ENCODE measurements around the gene TMEM88. TPM values are rescaled to one million over a fixed set of nuclear protein-coding genes. Genes with fewer than 3 reads are reported as not detected.

Gene TMEM88
- total RNA-seq, 4 donors from 2014 or later, result 9.2 to 41.7 (median 25.6) TPM

DNA sequence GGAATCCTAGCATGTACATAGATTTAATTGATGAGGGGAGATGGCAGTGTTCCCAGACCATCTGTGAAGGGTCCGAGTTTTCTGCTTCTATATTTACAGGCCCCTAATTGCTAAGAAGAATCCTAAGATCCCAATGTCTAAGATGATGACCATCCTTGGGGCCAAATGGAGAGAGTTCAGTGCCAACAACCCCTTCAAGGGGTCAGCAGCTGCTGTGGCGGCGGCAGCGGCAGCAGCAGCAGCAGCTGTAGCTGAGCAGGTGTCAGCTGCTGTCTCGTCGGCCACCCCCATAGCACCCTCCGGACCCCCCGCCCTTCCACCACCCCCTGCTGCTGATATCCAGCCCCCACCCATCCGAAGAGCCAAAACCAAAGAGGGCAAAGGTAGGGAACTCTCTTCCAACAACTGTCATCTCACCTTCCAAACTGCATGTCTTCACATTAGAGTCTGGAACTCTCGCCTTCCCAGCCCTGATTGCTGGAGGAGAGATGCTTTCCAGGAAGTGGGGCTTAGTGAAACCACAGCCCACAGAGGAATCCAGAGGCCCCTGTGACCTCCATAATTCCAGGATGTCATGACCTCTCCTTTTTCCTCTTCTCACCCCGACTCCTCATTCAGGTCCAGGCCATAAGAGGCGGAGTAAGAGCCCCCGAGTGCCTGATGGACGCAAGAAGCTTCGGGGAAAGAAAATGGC lies 38.5 kb downstream of the TMEM88 start:
- Histone ChIP-seq H3K9me3 (no peaks in the 10 kb centered on the region), H3K4me3 (no peak overlapping the region), H3K36me3 (peaks cover 0 to 65% (median 0%) of the 10 kb centered on the region in 3 donors), H3K4me1 (peaks cover 0 to 24% (median 19%) of the 10 kb centered on the region in 4 donors), H3K27ac (no peak overlapping the region), H3K27me3 (no peaks in the 10 kb centered on the region)
- DNase-seq (ENCODE audit: low spot score in 2 of 2), result no peak
- WGBS, 2 donors, result 73 to 76% methylated on average over 12 to 15 of the region's 15 CpGs
- TF ChIP-seq EP300 (IDR thresholded peaks at IDR 0.05) (no peak), POLR2A (IDR thresholded peaks at IDR 0.05) (no peak)
- TF ChIP-seq, protein P1, sequence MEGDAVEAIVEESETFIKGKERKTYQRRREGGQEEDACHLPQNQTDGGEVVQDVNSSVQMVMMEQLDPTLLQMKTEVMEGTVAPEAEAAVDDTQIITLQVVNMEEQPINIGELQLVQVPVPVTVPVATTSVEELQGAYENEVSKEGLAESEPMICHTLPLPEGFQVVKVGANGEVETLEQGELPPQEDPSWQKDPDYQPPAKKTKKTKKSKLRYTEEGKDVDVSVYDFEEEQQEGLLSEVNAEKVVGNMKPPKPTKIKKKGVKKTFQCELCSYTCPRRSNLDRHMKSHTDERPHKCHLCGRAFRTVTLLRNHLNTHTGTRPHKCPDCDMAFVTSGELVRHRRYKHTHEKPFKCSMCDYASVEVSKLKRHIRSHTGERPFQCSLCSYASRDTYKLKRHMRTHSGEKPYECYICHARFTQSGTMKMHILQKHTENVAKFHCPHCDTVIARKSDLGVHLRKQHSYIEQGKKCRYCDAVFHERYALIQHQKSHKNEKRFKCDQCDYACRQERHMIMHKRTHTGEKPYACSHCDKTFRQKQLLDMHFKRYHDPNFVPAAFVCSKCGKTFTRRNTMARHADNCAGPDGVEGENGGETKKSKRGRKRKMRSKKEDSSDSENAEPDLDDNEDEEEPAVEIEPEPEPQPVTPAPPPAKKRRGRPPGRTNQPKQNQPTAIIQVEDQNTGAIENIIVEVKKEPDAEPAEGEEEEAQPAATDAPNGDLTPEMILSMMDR (IDR thresholded peaks at IDR 0.05), result no peak

DNA sequence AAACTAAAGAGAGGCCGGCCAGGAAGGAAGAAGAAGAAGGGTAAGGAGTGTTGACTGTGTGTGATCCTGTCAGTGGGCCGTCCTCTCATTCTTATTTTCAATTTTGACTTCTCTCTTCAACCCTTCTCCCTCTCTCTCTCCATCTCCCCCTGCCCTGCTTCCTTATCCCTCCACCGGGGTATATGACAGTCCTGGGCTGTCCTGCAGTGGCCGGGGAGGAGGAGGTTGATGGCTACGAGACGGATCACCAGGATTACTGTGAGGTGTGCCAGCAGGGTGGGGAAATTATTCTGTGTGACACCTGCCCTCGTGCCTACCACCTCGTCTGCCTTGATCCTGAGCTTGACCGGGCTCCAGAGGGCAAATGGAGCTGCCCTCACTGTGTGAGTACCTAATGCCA lies 39.4 kb downstream of the TMEM88 start:
- Histone ChIP-seq H3K27ac (no peak overlapping the region), H3K36me3 (peaks cover 0 to 74% (median 0%) of the 10 kb centered on the region in 3 donors), H3K4me3 (no peak overlapping the region), H3K4me1 (peaks cover 0 to 15% (median 11%) of the 10 kb centered on the region in 4 donors), H3K9me3 (no peaks in the 10 kb centered on the region), H3K27me3 (no peaks in the 10 kb centered on the region)
- WGBS, 2 donors, result 83 to 87% methylated on average over 9 of the region's 9 CpGs
- no peak for TF ChIP-seq EP300 (IDR thresholded peaks at IDR 0.05)
- TF ChIP-seq, protein P1 (IDR thresholded peaks at IDR 0.05), result no peak
- TF ChIP-seq POLR2A (IDR thresholded peaks at IDR 0.05), result no peak
- no peak for DNase-seq (ENCODE audit: low spot score in 2 of 2)

DNA sequence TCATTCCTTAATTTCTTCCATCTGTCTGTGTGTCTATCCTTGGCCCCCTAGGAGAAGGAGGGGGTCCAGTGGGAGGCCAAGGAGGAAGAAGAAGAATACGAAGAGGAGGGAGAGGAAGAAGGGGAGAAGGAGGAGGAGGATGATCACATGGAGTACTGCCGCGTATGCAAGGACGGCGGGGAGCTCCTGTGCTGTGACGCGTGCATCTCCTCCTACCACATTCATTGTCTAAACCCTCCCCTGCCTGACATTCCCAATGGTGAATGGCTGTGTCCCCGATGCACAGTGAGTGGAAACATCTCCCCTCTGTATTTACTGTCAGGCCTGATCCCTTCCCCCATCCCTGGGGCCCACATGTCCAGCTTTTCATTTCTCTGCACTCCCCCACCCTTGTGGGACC lies 40.0 kb downstream of the TMEM88 start:
- no peak overlapping the region for H3K27ac ChIP-seq
- H3K4me3 ChIP-seq, result no peak overlapping the region
- no peaks in the 10 kb centered on the region for H3K27me3 ChIP-seq
- no peaks in the 10 kb centered on the region for H3K9me3 ChIP-seq
- DNase-seq (ENCODE audit: low spot score in 2 of 2), result no peak
- H3K36me3 ChIP-seq, result peaks cover 0 to 80% (median 0%) of the 10 kb centered on the region in 3 donors
- 57 to 62% methylated on average over 8 of the region's 8 CpGs for WGBS, 2 donors
- H3K4me1 ChIP-seq, result peaks cover 0 to 8% (median 4%) of the 10 kb centered on the region in 4 donors
- no peak for TF ChIP-seq EP300 (IDR thresholded peaks at IDR 0.05)
- no peak for TF ChIP-seq POLR2A (IDR thresholded peaks at IDR 0.05)
- TF ChIP-seq, protein P1 (IDR thresholded peaks at IDR 0.05), result no peak

DNA sequence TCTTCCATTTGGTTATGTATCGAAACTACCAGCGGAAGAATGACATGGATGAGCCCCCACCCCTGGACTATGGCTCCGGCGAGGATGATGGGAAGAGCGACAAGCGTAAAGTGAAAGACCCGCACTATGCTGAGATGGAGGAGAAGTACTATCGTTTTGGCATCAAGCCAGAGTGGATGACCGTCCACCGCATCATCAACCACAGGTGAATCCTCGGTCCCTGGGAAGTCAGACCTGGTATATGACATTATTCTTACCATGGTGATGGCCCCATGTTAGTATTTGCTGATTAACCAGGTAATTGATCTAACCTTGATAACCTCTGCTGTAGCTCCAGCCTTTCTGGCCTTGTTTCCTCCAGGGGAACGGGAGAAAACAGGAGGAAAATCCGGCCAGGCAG lies 42.2 kb downstream of the TMEM88 start:
- DNase-seq (ENCODE audit: low spot score in 2 of 2), result no peak
- Histone ChIP-seq H3K36me3 (peaks cover 0 to 85% (median 8%) of the 10 kb centered on the region in 3 donors), H3K27me3 (no peaks in the 10 kb centered on the region), H3K9me3 (no peaks in the 10 kb centered on the region), H3K27ac (no peak overlapping the region), H3K4me1 (peaks cover 0 to 3% (median 0%) of the 10 kb centered on the region in 4 donors), H3K4me3 (no peak overlapping the region)
- WGBS, 2 donors, result 88 to 94% methylated on average over 13 of the region's 13 CpGs
- TF ChIP-seq POLR2A (IDR thresholded peaks at IDR 0.05), result no peak
- TF ChIP-seq, protein P1 (IDR thresholded peaks at IDR 0.05), result no peak
- no peak for TF ChIP-seq EP300 (IDR thresholded peaks at IDR 0.05)

DNA sequence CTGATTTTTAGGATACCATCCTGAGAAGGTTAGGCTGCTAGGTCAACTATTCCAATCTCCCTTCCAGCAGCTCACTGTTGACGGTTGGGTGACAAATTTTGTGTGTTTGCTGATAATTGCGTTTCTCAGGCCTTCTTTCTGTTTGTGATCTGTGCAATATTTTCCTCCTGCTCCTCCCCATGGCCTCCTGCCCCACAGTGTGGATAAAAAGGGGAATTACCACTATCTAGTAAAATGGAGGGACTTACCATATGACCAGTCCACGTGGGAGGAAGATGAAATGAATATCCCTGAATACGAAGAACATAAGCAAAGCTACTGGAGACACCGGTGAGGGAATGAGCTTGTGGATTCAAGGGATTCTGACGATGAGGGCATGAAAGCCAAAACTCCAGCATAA lies 42.9 kb downstream of the TMEM88 start:
- Histone ChIP-seq H3K9me3 (no peaks in the 10 kb centered on the region), H3K36me3 (peaks cover 0 to 90% (median 9%) of the 10 kb centered on the region in 3 donors), H3K4me1 (peaks cover 0 to 3% (median 0%) of the 10 kb centered on the region in 4 donors), H3K27me3 (no peaks in the 10 kb centered on the region), H3K27ac (peak overlapping the region in 1 of 4 donors; percentile 3), H3K4me3 (no peak overlapping the region)
- 24 to 31% methylated on average over 6 of the region's 6 CpGs for WGBS, 2 donors
- peak in 1 of 2 donors; percentile 19 for DNase-seq (ENCODE audit: low spot score in 2 of 2)
- TF ChIP-seq POLR2A (IDR thresholded peaks at IDR 0.05) (no peak), EP300 (IDR thresholded peaks at IDR 0.05) (no peak)
- TF ChIP-seq, protein P1 (IDR thresholded peaks at IDR 0.05), result peak; percentile 27 to 74 (median 44)

Data from tibial nerve (tissue), 4 donors.